OCI-LY7 (cell line): ENCODE data around the gene NUDT13. TPM values are rescaled to one million over a fixed set of nuclear protein-coding genes. Genes with fewer than 3 reads are reported as not detected.

Experiments used
- BruUV-seq: library from RNA; stranded (reverse); fragments of 400-500 nt; replicated peaks from 2 replicates; lab custom pipeline; 2021; lab: Mats Ljungman, UMichigan
- CTCF ChIA-PET: fragments of 300-600 bp; sonication (Branson Sonifier 250); formaldehyde crosslinking; loops from one replicate; lab custom pipeline; 2022; ENCODE audit warnings: antibody characterized with exemption; ENCODE audit not compliant: unreplicated experiment; lab: Charles Lee
- POLR2A ChIA-PET: fragments of 300-600 bp; sonication (Branson Sonifier 250); formaldehyde crosslinking; loops from one replicate; lab custom pipeline; 2022; ENCODE audit warnings: antibody characterized with exemption; lab: Charles Lee
- DNase-seq: peaks from one replicate; pipeline ENCODE4 v3.0.0-alpha.2; 2015; ENCODE audit warnings: low spot score
- H2AFZ ChIP-seq: fragments of 200-600 bp; sonication (generic), shearing (Covaris generic); 2 replicates; pipeline ENCODE4 v1.6.1; 2014; ENCODE audit warnings: mild to moderate bottlenecking, antibody characterized with exemption, low read length, moderate library complexity
- H3K27ac ChIP-seq: fragments of 200-600 bp; sonication (generic); 2 replicates; pipeline ENCODE4 v1.5.1; 2014; ENCODE audit warnings: mixed run types, low read depth, mild to moderate bottlenecking, moderate library complexity, low read length, inconsistent platforms; ENCODE audit not compliant: poor library complexity, severe bottlenecking
- H3K36me3 ChIP-seq: fragments of 200-600 bp; sonication (generic); 2 replicates; pipeline ENCODE4 v1.6.1; 2014; ENCODE audit warnings: mild to moderate bottlenecking, antibody characterized with exemption, low read length, moderate library complexity, mixed read lengths; ENCODE audit not compliant: insufficient read depth
- H3K4me1 ChIP-seq: fragments of 200-600 bp; sonication (generic); 2 replicates; pipeline ENCODE4 v1.5.1; 2014; ENCODE audit warnings: mild to moderate bottlenecking, low read length; ENCODE audit not compliant: insufficient read depth, poor library complexity, severe bottlenecking
- H3K4me2 ChIP-seq: fragments of 200-600 bp; sonication (generic); 2 replicates; pipeline ENCODE4 v1.6.1; 2014; ENCODE audit warnings: mild to moderate bottlenecking, low read length
- H3K4me3 ChIP-seq: fragments of 200-600 bp; sonication (generic); 2 replicates; pipeline ENCODE4 v1.5.1; 2014; ENCODE audit warnings: mild to moderate bottlenecking, low read depth, low read length; ENCODE audit not compliant: poor library complexity, severe bottlenecking
- H3K79me2 ChIP-seq: fragments of 200-600 bp; sonication (generic); 2 replicates; pipeline ENCODE4 v1.6.1; 2016; ENCODE audit warnings: low read depth, mild to moderate bottlenecking, low read length, moderate library complexity, mixed read lengths; ENCODE audit not compliant: insufficient read depth
- H3K9me2 ChIP-seq: fragments of 200-600 bp; sonication (generic); 2 replicates; pipeline ENCODE4 v1.6.1; 2016; ENCODE audit warnings: mild to moderate bottlenecking, low read length, mixed read lengths; ENCODE audit not compliant: insufficient read depth
- H3K9me3 ChIP-seq: fragments of 200-600 bp; sonication (generic); 2 replicates; pipeline ENCODE4 v1.6.1; 2014; ENCODE audit warnings: mild to moderate bottlenecking, mixed run types, low read length, mixed read lengths
- H4K20me1 ChIP-seq: fragments of 200-600 bp; sonication (generic); 2 replicates; pipeline ENCODE4 v1.6.1; 2014; ENCODE audit warnings: mild to moderate bottlenecking, antibody characterized with exemption, low read length, moderate library complexity, mixed read lengths; ENCODE audit not compliant: insufficient read depth
- EZH2phosphoT487 ChIP-seq: fragments of 200-600 bp; sonication (generic); IDR thresholded peaks from 2 replicates; pipeline ENCODE4 v1.6.1; 2018; ENCODE audit warnings: low read depth, borderline replicate concordance, mild to moderate bottlenecking, mixed run types, antibody characterized with exemption, low read length, moderate library complexity, mixed read lengths
- intact Hi-C: fragments of 100-400 bp; cut with micrococcal nuclease; formaldehyde crosslinking; loops from one replicate; pipeline ENCODE4 v1.10.0; 2022; ENCODE audit not compliant: unreplicated experiment
- total RNA-seq, 2 experiments: library from RNA; depleted of rRNA in 1 of 2; stranded (reverse); fragments of >200 nt in 1 of 2; shearing (Covaris generic) in 1 of 2; gene quantifications; 2 replicates each; pipeline ENCODE4 v1.2.3, GENCODE V29; 2014 to 2022
- TF ChIP-seq, protein P1 (sequence below): fragments of 200-600 bp; sonication (generic); conservative IDR thresholded peaks from 2 replicates; pipeline ENCODE4 v1.5.1; 2014; ENCODE audit warnings: mild to moderate bottlenecking, antibody characterized with exemption, low read length, moderate library complexity, mixed read lengths

NUDT13 gene
- total RNA-seq, 2 experiments from 2014 or later, result not detected

DNA sequence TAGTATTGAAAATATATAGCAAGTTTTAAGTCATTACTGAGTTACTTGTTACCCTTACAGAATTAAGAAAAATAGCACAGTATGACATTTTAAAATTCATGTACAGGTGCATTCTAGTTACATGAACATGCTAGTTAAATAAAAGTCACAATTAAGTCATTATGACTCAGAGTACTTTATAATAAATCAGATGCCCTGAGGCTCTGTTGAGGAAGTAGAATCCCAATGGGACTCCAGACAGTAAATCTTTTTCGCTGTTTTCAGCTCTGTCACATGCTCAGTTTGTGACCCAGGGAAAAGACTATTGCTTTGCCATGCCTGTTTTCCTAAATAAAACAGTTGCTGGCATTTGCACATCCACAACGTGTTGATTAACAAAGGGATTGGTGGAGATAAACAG, 21.0 kb downstream of the NUDT13 start:
- DNase-seq, result no peak
- Histone ChIP-seq H3K4me1 (no peaks in the 10 kb centered on the region), H4K20me1 (no peaks in the 10 kb centered on the region), H2AFZ (no peak overlapping the region), H3K9me2 (no peaks in the 10 kb centered on the region), H3K27ac (no peak overlapping the region), H3K9me3 (no peaks in the 10 kb centered on the region), H3K79me2 (no peaks in the 10 kb centered on the region), H3K4me2 (no peak overlapping the region), H3K4me3 (no peak overlapping the region), H3K36me3 (peaks cover 72% of the 10 kb centered on the region)
- POLR2A ChIA-PET, result no interaction called here
- CTCF ChIA-PET, result no interaction called here
- BruUV-seq, result no TSS peak
- TF ChIP-seq EZH2phosphoT487, result no peak
- TF ChIP-seq, protein P1, sequence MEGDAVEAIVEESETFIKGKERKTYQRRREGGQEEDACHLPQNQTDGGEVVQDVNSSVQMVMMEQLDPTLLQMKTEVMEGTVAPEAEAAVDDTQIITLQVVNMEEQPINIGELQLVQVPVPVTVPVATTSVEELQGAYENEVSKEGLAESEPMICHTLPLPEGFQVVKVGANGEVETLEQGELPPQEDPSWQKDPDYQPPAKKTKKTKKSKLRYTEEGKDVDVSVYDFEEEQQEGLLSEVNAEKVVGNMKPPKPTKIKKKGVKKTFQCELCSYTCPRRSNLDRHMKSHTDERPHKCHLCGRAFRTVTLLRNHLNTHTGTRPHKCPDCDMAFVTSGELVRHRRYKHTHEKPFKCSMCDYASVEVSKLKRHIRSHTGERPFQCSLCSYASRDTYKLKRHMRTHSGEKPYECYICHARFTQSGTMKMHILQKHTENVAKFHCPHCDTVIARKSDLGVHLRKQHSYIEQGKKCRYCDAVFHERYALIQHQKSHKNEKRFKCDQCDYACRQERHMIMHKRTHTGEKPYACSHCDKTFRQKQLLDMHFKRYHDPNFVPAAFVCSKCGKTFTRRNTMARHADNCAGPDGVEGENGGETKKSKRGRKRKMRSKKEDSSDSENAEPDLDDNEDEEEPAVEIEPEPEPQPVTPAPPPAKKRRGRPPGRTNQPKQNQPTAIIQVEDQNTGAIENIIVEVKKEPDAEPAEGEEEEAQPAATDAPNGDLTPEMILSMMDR, result no peak
- intact Hi-C loops, result no loop called here

DNA sequence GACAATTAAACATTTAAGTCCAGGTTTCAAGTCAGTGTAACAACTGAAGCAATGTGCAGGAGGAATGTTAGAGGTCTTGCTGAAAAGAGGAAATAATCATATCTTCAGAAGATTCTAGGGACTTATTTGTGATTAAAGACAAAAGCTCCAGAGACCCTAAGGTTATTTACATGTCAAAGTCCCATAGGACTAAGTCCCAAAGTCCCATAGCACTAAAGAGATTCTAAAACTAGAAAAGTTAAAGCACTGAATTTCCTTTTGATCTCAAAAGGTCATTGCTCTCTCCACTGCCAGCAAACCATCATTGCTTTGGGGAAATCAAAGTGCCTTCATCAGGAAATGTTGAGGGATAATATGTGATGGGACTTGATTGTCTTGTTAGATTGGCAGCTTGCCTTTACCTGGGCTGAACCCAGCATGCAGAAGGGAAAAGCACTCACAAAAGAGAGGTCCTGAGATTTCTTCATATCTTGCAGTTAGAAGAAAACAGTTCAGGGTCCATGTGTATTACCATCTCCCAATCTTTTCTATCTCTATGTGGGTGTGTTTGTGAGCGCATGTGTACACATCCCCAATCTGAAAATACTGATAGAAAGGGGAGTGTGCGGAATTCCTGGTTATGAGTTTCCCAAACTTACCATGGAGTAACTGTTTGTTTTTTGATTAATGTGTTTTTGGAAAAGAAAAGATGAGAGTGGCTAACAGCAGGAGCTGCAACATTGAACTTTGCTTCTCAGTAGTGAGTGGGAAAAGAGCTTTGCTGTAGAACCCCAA, 21.8 kb downstream of the NUDT13 start:
- POLR2A ChIA-PET, result no interaction called here

DNA sequence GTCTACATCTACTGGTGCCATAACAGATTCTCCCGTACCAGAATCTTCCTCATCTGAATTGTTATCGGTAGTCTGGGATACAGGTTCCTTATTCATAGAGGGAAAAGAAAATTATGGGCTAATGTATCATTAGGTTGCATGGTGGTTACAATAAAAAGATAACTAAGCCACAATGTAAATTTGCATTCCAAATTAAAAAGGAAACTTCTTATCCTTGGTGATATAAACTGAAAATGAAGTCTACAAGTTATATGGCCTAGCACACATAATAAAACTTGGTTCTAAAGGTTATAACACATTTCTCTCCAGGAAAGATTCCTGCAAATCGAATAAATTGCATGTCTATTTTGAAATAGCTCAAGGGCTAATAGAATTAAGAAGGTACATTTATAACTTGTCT, 24.5 kb downstream of the NUDT13 start:
- DNase-seq, result no peak
- Histone ChIP-seq H4K20me1 (no peaks in the 10 kb centered on the region), H3K27ac (no peak overlapping the region), H3K79me2 (no peaks in the 10 kb centered on the region), H3K4me1 (no peaks in the 10 kb centered on the region), H2AFZ (no peak overlapping the region), H3K9me2 (no peaks in the 10 kb centered on the region), H3K9me3 (no peaks in the 10 kb centered on the region), H3K4me3 (no peak overlapping the region), H3K36me3 (peaks cover 84% of the 10 kb centered on the region), H3K4me2 (no peak overlapping the region)
- TF ChIP-seq, protein P1, result no peak
- no peak for TF ChIP-seq EZH2phosphoT487
- no TSS peak for BruUV-seq
- ChIA-PET CTCF (no interaction called here), POLR2A (interaction anchor here (0.8 kb wide), 1 partner anchor 67 kb away, joined by 3 read pairs; no protein-coding TSS in a partner anchor)
- intact Hi-C loops, result no loop called here

More for the DNA sequence above, 21.8 kb downstream of the NUDT13 start:
- TF ChIP-seq, protein P1, result no peak
- Histone ChIP-seq H3K27ac (no peak overlapping the region), H3K4me1 (no peaks in the 10 kb centered on the region), H3K79me2 (no peaks in the 10 kb centered on the region), H3K36me3 (peaks cover 76% of the 10 kb centered on the region), H2AFZ (no peak overlapping the region), H3K4me2 (no peak overlapping the region), H4K20me1 (no peaks in the 10 kb centered on the region), H3K4me3 (no peak overlapping the region), H3K9me2 (no peaks in the 10 kb centered on the region), H3K9me3 (no peaks in the 10 kb centered on the region)
- CTCF ChIA-PET, result no interaction called here
- BruUV-seq, result no TSS peak
- intact Hi-C loops, result no loop called here
- DNase-seq, result no peak
